SK-N-SH (cell line): ENCODE data around the gene VSIG10L2. TPM values are rescaled to one million over a fixed set of nuclear protein-coding genes. Genes with fewer than 3 reads are reported as not detected.

ENCODE experiments used
- CTCF ChIA-PET: fragments of 300-600, 350-600 bp; formaldehyde crosslinking; extraction: SDS; loops from one replicate; lab custom pipeline; 2021; lab: Yijun Ruan, JAX
- POLR2A ChIA-PET: fragments of 350-600 bp; sonication (Branson Sonifier 250); formaldehyde crosslinking; extraction: SDS; loops from one replicate; lab custom pipeline; 2020; ENCODE audit warnings: antibody characterized with exemption, inconsistent platforms; lab: Yijun Ruan, JAX
- DNase-seq: peaks from one replicate; pipeline ENCODE4 v3.0.0; 2012
- H2AFZ ChIP-seq: fragments of 200-600 bp; sonication (generic); 2 replicates; pipeline ENCODE4 v1.8.1; 2016; ENCODE audit warnings: antibody characterized with exemption, mild to moderate bottlenecking, low read depth
- H3F3A ChIP-seq: fragments of 200-600 bp; sonication (generic); replicated peaks from 2 replicates; pipeline ENCODE3; 2016; ENCODE audit warnings: antibody characterized with exemption, mild to moderate bottlenecking; ENCODE audit not compliant: insufficient read depth
- H3K27ac ChIP-seq, 2 experiments: fragments of 200-500 bp in 1 of 2; fragments of 200-600 bp in 1 of 2; sonication (Bioruptor generic) in 1 of 2; sonication (generic), shearing (Covaris generic) in 1 of 2; 2 replicates each; pipeline versions ENCODE4 v1.5.1 to v1.6.1; 2014 to 2016; ENCODE audit warnings: low read depth in 2 of 2, inconsistent platforms in 1 of 2, low read length in 1 of 2, mild to moderate bottlenecking in 1 of 2, mixed read lengths in 1 of 2
- H3K27me3 ChIP-seq: fragments of 200-600 bp; sonication (generic), shearing (Covaris generic); 2 replicates; pipeline ENCODE4 v1.6.1; 2016; ENCODE audit warnings: mixed run types; ENCODE audit not compliant: insufficient read depth
- H3K36me3 ChIP-seq, 2 experiments: fragments of 200-500 bp in 1 of 2; fragments of 200-600 bp in 1 of 2; sonication (Bioruptor generic) in 1 of 2; sonication (generic) in 1 of 2; replicated peaks in 1 of 2; 2 replicates each; pipeline versions ENCODE3 to v1.5.1; 2014 to 2016; ENCODE audit warnings: low read length in 1 of 2, mild to moderate bottlenecking in 1 of 2; ENCODE audit not compliant: insufficient read depth in 2 of 2, control insufficient read depth in 1 of 2
- H3K4me1 ChIP-seq, 2 experiments: fragments of 200-500 bp in 1 of 2; fragments of 200-600 bp in 1 of 2; sonication (Bioruptor generic) in 1 of 2; sonication (generic), shearing (Covaris generic) in 1 of 2; 2 replicates each; pipeline versions ENCODE4 v1.5.1 to v1.6.1; 2014 to 2016; ENCODE audit warnings: low read depth in 1 of 2, low read length in 1 of 2, mixed run types in 1 of 2; ENCODE audit not compliant: insufficient read depth in 2 of 2, control insufficient read depth in 1 of 2
- H3K4me2 ChIP-seq: fragments of 200-600 bp; sonication (generic), shearing (Covaris generic); 2 replicates; pipeline ENCODE4 v1.6.1; 2017; ENCODE audit warnings: mixed run types
- H3K4me3 ChIP-seq, 2 experiments: fragments of 200-500 bp in 1 of 2; fragments of 200-600 bp in 1 of 2; sonication (Bioruptor generic) in 1 of 2; sonication (generic), shearing (Covaris generic) in 1 of 2; 2 replicates each; pipeline versions ENCODE4 v1.5.1 to v1.8.1; 2014 to 2016; ENCODE audit warnings: low read depth in 2 of 2, inconsistent platforms in 1 of 2, low read length in 1 of 2, mild to moderate bottlenecking in 1 of 2, mixed read lengths in 1 of 2, moderate library complexity in 1 of 2
- H3K79me2 ChIP-seq: fragments of 200-600 bp; sonication (generic); 2 replicates; pipeline ENCODE4 v1.8.1; 2017; ENCODE audit warnings: mild to moderate bottlenecking; ENCODE audit not compliant: insufficient read depth
- H3K9ac ChIP-seq: fragments of 200-600 bp; sonication (generic); 2 replicates; pipeline ENCODE4 v1.6.1; 2017; ENCODE audit warnings: mixed run types
- H3K9me2 ChIP-seq: fragments of 200-600 bp; sonication (generic); 2 replicates; pipeline ENCODE4 v1.6.1; 2017; ENCODE audit warnings: mixed run types
- H3K9me3 ChIP-seq: fragments of 200-600 bp; sonication (generic); 2 replicates; pipeline ENCODE4 v1.6.1; 2017; ENCODE audit warnings: mixed run types, mild to moderate bottlenecking, moderate library complexity
- H4K20me1 ChIP-seq: fragments of 200-600 bp; sonication (generic); 2 replicates; pipeline ENCODE4 v1.6.1; 2017; ENCODE audit warnings: mild to moderate bottlenecking, mixed run types; ENCODE audit not compliant: insufficient read depth
- CTCF ChIP-seq: fragments of 200-600 bp; sonication (generic); IDR thresholded peaks from 2 replicates; pipeline ENCODE4 v1.6.1; 2017; ENCODE audit warnings: antibody characterized with exemption, mild to moderate bottlenecking, moderate library complexity
- ELF1 ChIP-seq: IDR thresholded peaks from 2 replicates; pipeline ENCODE4 v1.4.0; 2012
- FOSL2 ChIP-seq: IDR thresholded peaks from 2 replicates; pipeline ENCODE4 v1.4.0; 2012; ENCODE audit warnings: low read depth, mild to moderate bottlenecking, moderate library complexity, borderline replicate concordance
- GATA2 ChIP-seq: sonication (generic); formaldehyde crosslinking; IDR thresholded peaks from 2 replicates; pipeline ENCODE4 v1.5.0; 2020; ENCODE audit warnings: mild to moderate bottlenecking, missing genetic modification reagents
- JUND ChIP-seq: IDR thresholded peaks from 2 replicates; pipeline ENCODE4 v1.4.0; 2012
- MAX ChIP-seq: IDR thresholded peaks from 2 replicates; pipeline ENCODE4 v1.4.0; 2012; ENCODE audit warnings: low read depth
- NFIC ChIP-seq: IDR thresholded peaks from 2 replicates; pipeline ENCODE4 v1.4.0; 2012; ENCODE audit warnings: borderline replicate concordance
- RAD21 ChIP-seq: IDR thresholded peaks from 2 replicates; pipeline ENCODE4 v1.6.1; 2012; ENCODE audit warnings: mild to moderate bottlenecking, low read length
- RXRA ChIP-seq: IDR thresholded peaks from 2 replicates; pipeline ENCODE4 v1.4.0; 2012; ENCODE audit warnings: low read depth, mild to moderate bottlenecking, borderline replicate concordance
- SIN3A ChIP-seq: IDR thresholded peaks from 2 replicates; pipeline ENCODE4 v1.6.1; 2012; ENCODE audit warnings: low read depth, mild to moderate bottlenecking, low read length, moderate library complexity, borderline replicate concordance
- SMC3 ChIP-seq: IDR thresholded peaks from 2 replicates; pipeline ENCODE4 v1.6.1; 2012; ENCODE audit warnings: low read depth, low read length, improper control_type of control experiment
- ZBTB33 ChIP-seq: IDR thresholded peaks from 2 replicates; pipeline ENCODE4 v1.4.0; 2012; ENCODE audit warnings: low read depth, borderline replicate concordance
- WGBS: methylation state at CpG from one replicate; pipeline ENCODE4 v1.1.6; 2017; ENCODE audit warnings: low lambda C conversion rate; 5-methylcytosine and 5-hydroxymethylcytosine counted together
- polyA plus RNA-seq, 3 experiments: library from polyadenylated mRNA; depleted of rRNA; stranded (reverse); fragments of >200 nt; gene quantifications; 2 replicates each; pipeline ENCODE4 v1.2.3, GENCODE V29; 2012

VSIG10L2 gene
- polyA plus RNA-seq, 1 of the 3 experiments (the other 2 are of a cell fraction) = 0.02 TPM

GRCh38 chr11:125940145-125940544 lies 5.7 kb upstream of the VSIG10L2 start (continued):
- TF ChIP-seq ELF1 = no peak

- Histone ChIP-seq H3K36me3 (no peaks in the 10 kb centered on the region), H3K9ac (no peak overlapping the region), H3K4me2 (no peak overlapping the region), H3K4me1 (peaks cover 0 to 15% of the 10 kb centered on the region in 2 experiments; a peak in 2 of 4 replicates), H4K20me1 (no peaks in the 10 kb centered on the region), H3K9me2 (no peaks in the 10 kb centered on the region), H3K79me2 (no peaks in the 10 kb centered on the region), H2AFZ (no peak overlapping the region), H3K4me3 (no peak overlapping the region), H3F3A (no peaks in the 10 kb centered on the region), H3K27ac (no peak overlapping the region), H3K27me3 (no peaks in the 10 kb centered on the region), H3K9me3 (no peaks in the 10 kb centered on the region)
- DNase-seq = no peak
- ChIA-PET CTCF (interaction anchor here (0.7 to 6.0 kb wide), 14 partner anchors 9 to 257 kb away, joined by 3 to 55 read pairs (median 4); no protein-coding TSS in a partner anchor), POLR2A (interaction anchor here (1.0 kb wide), 1 partner anchor 173 kb away, joined by 3 read pairs; no protein-coding TSS in a partner anchor)
- TF ChIP-seq NFIC (no peak), FOSL2 (no peak), GATA2 (CRISPR knock-in tag) (no peak), RXRA (no peak)
- WGBS = 94% methylated on average over 4 of the region's 4 CpGs
Observed at GRCh38 chr11:125941267-125941618, 4.6 kb upstream of the VSIG10L2 start.

GRCh38 chr11:125941619-125942611 lies 3.9 kb upstream of the VSIG10L2 start:
- H3K4me3 ChIP-seq = no peak overlapping the region; a peak in 1 of 4 replicates
- no peaks in the 10 kb centered on the region for H3K36me3 ChIP-seq
- TF ChIP-seq ZBTB33 = no peak
- no peak for TF ChIP-seq SIN3A
- TF ChIP-seq SMC3 = peak; percentile 60
- peak; percentile 64 for TF ChIP-seq RAD21
- TF ChIP-seq RXRA = no peak
- TF ChIP-seq MAX = no peak
- TF ChIP-seq CTCF = peak; percentile 64
- no peak for TF ChIP-seq JUND
- no peak overlapping the region for H3K9ac ChIP-seq
- CTCF ChIA-PET = interaction anchor here (0.5 to 6.0 kb wide), 28 partner anchors 9 to 269 kb away, joined by 3 to 55 read pairs (median 4); no protein-coding TSS in a partner anchor
- no peaks in the 10 kb centered on the region for H3K9me2 ChIP-seq
- H3K4me2 ChIP-seq = no peak overlapping the region
- H3F3A ChIP-seq = no peaks in the 10 kb centered on the region
- 65% methylated on average over 15 of the region's 20 CpGs for WGBS
- H3K9me3 ChIP-seq = no peaks in the 10 kb centered on the region
- H2AFZ ChIP-seq = no peak overlapping the region
- H3K4me1 ChIP-seq = peaks cover 0 to 13% of the 10 kb centered on the region in 2 experiments; a peak in 1 of 4 replicates
- no peaks in the 10 kb centered on the region for H4K20me1 ChIP-seq
- DNase-seq = peak; percentile 72
- H3K27ac ChIP-seq = no peak overlapping the region
- H3K79me2 ChIP-seq = no peaks in the 10 kb centered on the region
- no peaks in the 10 kb centered on the region for H3K27me3 ChIP-seq
- POLR2A ChIA-PET = interaction anchor here (1.0 kb wide), 1 partner anchor 172 kb away, joined by 3 read pairs; no protein-coding TSS in a partner anchor
